HL-60 (cell line): Measurements from ENCODE around the gene MAP3K6.

Source experiments
- DNase-seq, 2 experiments: peaks; one replicate each; pipeline ENCODE4 v3.0.0-alpha.2; 2010 to 2020; ENCODE audit warnings: low read depth in 1 of 2, low spot score in 1 of 2
- H3K27ac ChIP-seq: fragments of 250-450 bp; sonication (Bioruptor Pico); replicated peaks from 2 replicates; pipeline ENCODE4 v1.5.1; 2020; ENCODE audit warnings: mild to moderate bottlenecking, moderate library complexity
- H3K27me3 ChIP-seq: fragments of 250-450 bp; sonication (Bioruptor Pico); 2 replicates; pipeline ENCODE4 v1.5.1; 2021; ENCODE audit warnings: mild to moderate bottlenecking, moderate library complexity; ENCODE audit not compliant: insufficient read depth, poor library complexity, severe bottlenecking
- H3K4me3 ChIP-seq: replicated peaks from 2 replicates; pipeline ENCODE4 v1.5.1; 2011; ENCODE audit warnings: mild to moderate bottlenecking, control low read depth, low read length; ENCODE audit not compliant: insufficient read depth
- CTCF ChIP-seq: IDR thresholded peaks from one replicate; pipeline ENCODE4 v1.5.1; 2011; ENCODE audit warnings: low read length, control low read depth, inconsistent platforms; ENCODE audit not compliant: insufficient read depth
- GABPA ChIP-seq: IDR thresholded peaks from 2 replicates; pipeline ENCODE4 v1.6.1; 2012; ENCODE audit warnings: low read depth
- POLR2AphosphoS5 ChIP-seq: IDR thresholded peaks from 2 replicates; pipeline ENCODE4 v1.6.1; 2012; ENCODE audit warnings: low read depth
- REST ChIP-seq: IDR thresholded peaks from 2 replicates; pipeline ENCODE4 v1.6.1; 2012; ENCODE audit warnings: low read depth; ENCODE audit not compliant: insufficient replicate concordance
- SPI1 ChIP-seq: IDR thresholded peaks from 2 replicates; pipeline ENCODE4 v1.6.1; 2012; ENCODE audit warnings: low read depth, mild to moderate bottlenecking, borderline replicate concordance

The MAP3K6 gene

GRCh38 chr1:27393641-27394281, 27.0 kb upstream of the MAP3K6 start:
- H3K27me3 ChIP-seq = no peaks in the 10 kb centered on the region
- DNase-seq = no peak
- H3K4me3 ChIP-seq = no peak overlapping the region
- no peak overlapping the region for H3K27ac ChIP-seq
- TF ChIP-seq SPI1 (no peak), CTCF (no peak), REST (no peak), POLR2AphosphoS5 (no peak), GABPA (no peak)

- Histone ChIP-seq H3K27ac (no peak overlapping the region), H3K27me3 (no peaks in the 10 kb centered on the region), H3K4me3 (peak overlapping the region; percentile 74)
- no peak for DNase-seq
- TF ChIP-seq POLR2AphosphoS5 (no peak), GABPA (no peak), SPI1 (no peak), CTCF (no peak), REST (no peak)
Observed at GRCh38 chr1:27392778-27393635, 26.2 kb upstream of the MAP3K6 start.

- H3K27ac ChIP-seq = no peak within 1 kb of the TSS
Observed at GRCh38 chr1:27392096-27392777, 25.5 kb upstream of the MAP3K6 start, which contains the start of gene GPR3. Gene GPR3, plus strand, starts transcription at chr1:27392622. Its CDS starts 1,177 bp downstream, at chr1:27393799.

More at GRCh38 chr1:27392096-27392777, 25.5 kb upstream of the MAP3K6 start, which contains the start of gene GPR3:
- peak; percentile 87 to 89 for DNase-seq
- TF ChIP-seq POLR2AphosphoS5 (no peak), CTCF (no peak), GABPA (no peak), REST (no peak), SPI1 (no peak)
- Histone ChIP-seq H3K27me3 (no peaks in the 10 kb centered on the region), H3K4me3 (peak within 1 kb of the TSS; percentile 74)
